ENCODE results near the gene ZBTB17.

- no peak for TF ChIP-seq EP300 (IDR thresholded peaks at IDR 0.05; ENCODE audit: borderline replicate concordance in 1 of 2, low read depth in 2 of 2, low read length in 2 of 2)
- TF ChIP-seq EZH2 (IDR thresholded peaks at IDR 0.05; ENCODE audit: low read depth, low read length, severe bottlenecking): no peak
- no peak for TF ChIP-seq SP1 (IDR thresholded peaks at IDR 0.05; ENCODE audit: low read depth, low read length)
- TF ChIP-seq NRF1 (IDR thresholded peaks at IDR 0.05; ENCODE audit: low read depth, low read length): no peak
Observed at GRCh38 chr1:15998929-15999328, 23.0 kb upstream of the ZBTB17 start.

Measured in H1 (cell line).